PC-9 (cell line): ENCODE results near the gene PTPRD. TPM values are rescaled to one million over a fixed set of nuclear protein-coding genes. Genes with fewer than 3 reads are reported as not detected.

Experiments used
- BruUV-seq: library from RNA; stranded (reverse); fragments of 400-500 nt; replicated peaks from 2 replicates; lab custom pipeline; 2021; lab: Mats Ljungman, UMichigan
- CTCF ChIA-PET: fragments of 300-600 bp; sonication (Branson Sonifier 250); formaldehyde crosslinking; loops from one replicate; lab custom pipeline; 2022; ENCODE audit warnings: antibody characterized with exemption; lab: Charles Lee
- POLR2A ChIA-PET: fragments of 300-600 bp; sonication (Branson Sonifier 250); formaldehyde crosslinking; loops from one replicate; lab custom pipeline; 2022; ENCODE audit warnings: antibody characterized with exemption; ENCODE audit not compliant: unreplicated experiment; lab: Charles Lee
- DNase-seq, 2 experiments: peaks; one replicate each; pipeline versions ENCODE4 v3.0.0 to v3.0.0-alpha.2; 2015 to 2022; ENCODE audit warnings: mixed read lengths in 1 of 2
- H2AFZ ChIP-seq: fragments of 200-600 bp; sonication (generic); 2 replicates; pipeline ENCODE4 v1.8.1; 2017; ENCODE audit warnings: antibody characterized with exemption
- H3F3A ChIP-seq: fragments of 200-600 bp; sonication (generic); 2 replicates; pipeline ENCODE4 v1.8.1; 2017; ENCODE audit warnings: antibody characterized with exemption, mild to moderate bottlenecking, low read depth; ENCODE audit not compliant: insufficient read depth
- H3K27ac ChIP-seq: fragments of 200-600 bp; sonication (generic); 2 replicates; pipeline ENCODE4 v1.6.1; 2016; ENCODE audit warnings: mixed run types
- H3K27me3 ChIP-seq: fragments of 200-600 bp; sonication (generic); 2 replicates; pipeline ENCODE4 v1.6.1; 2016; ENCODE audit warnings: low read depth, mixed run types; ENCODE audit not compliant: insufficient read depth
- H3K36me3 ChIP-seq: fragments of 200-600 bp; sonication (generic); 2 replicates; pipeline ENCODE4 v1.6.1; 2016; ENCODE audit warnings: low read depth, mixed run types
- H3K4me1 ChIP-seq: fragments of 200-600 bp; sonication (generic); replicated peaks from 2 replicates; pipeline ENCODE4 v1.6.1; 2016; ENCODE audit warnings: mixed run types; ENCODE audit not compliant: insufficient read depth
- H3K4me2 ChIP-seq: fragments of 200-600 bp; sonication (generic); 2 replicates; pipeline ENCODE4 v1.6.1; 2017; ENCODE audit warnings: mixed run types
- H3K4me3 ChIP-seq: fragments of 200-600 bp; sonication (generic); 2 replicates; pipeline ENCODE4 v1.6.1; 2016; ENCODE audit warnings: mixed run types
- H3K79me2 ChIP-seq: fragments of 200-600 bp; sonication (generic); 2 replicates; pipeline ENCODE4 v1.6.1; 2017; ENCODE audit warnings: low read depth, mixed run types
- H3K9me2 ChIP-seq: fragments of 200-600 bp; sonication (generic); 2 replicates; pipeline ENCODE4 v1.8.1; 2017; ENCODE audit warnings: mild to moderate bottlenecking; ENCODE audit not compliant: insufficient read depth
- H3K9me3 ChIP-seq: fragments of 200-600 bp; sonication (generic); 2 replicates; pipeline ENCODE4 v1.8.1; 2016; ENCODE audit warnings: low read depth; ENCODE audit not compliant: insufficient read depth
- H4K20me1 ChIP-seq: fragments of 200-600 bp; sonication (generic); 2 replicates; pipeline ENCODE4 v1.8.1; 2017; ENCODE audit not compliant: insufficient read depth
- CTCF ChIP-seq: fragments of 200-600 bp; sonication (generic); conservative IDR thresholded peaks from 2 replicates; pipeline ENCODE4 v1.6.1; 2017; ENCODE audit warnings: mixed run types, antibody characterized with exemption, mild to moderate bottlenecking, moderate library complexity
- EZH2 ChIP-seq: fragments of 200-600 bp; sonication (generic); IDR thresholded peaks from 2 replicates; pipeline ENCODE4 v1.8.0; 2017; ENCODE audit warnings: antibody characterized with exemption, low read depth
- intact Hi-C: fragments of 100-400 bp; cut with micrococcal nuclease; formaldehyde crosslinking; loops from one replicate; pipeline ENCODE4 v1.10.0; 2022; ENCODE audit not compliant: unreplicated experiment
- total RNA-seq: library from RNA; stranded (reverse); gene quantifications from 2 replicates; pipeline ENCODE4 v1.2.3, GENCODE V29; 2021

PTPRD gene
- total RNA-seq, 1 experiment from 2014 or later: not detected

DNA sequence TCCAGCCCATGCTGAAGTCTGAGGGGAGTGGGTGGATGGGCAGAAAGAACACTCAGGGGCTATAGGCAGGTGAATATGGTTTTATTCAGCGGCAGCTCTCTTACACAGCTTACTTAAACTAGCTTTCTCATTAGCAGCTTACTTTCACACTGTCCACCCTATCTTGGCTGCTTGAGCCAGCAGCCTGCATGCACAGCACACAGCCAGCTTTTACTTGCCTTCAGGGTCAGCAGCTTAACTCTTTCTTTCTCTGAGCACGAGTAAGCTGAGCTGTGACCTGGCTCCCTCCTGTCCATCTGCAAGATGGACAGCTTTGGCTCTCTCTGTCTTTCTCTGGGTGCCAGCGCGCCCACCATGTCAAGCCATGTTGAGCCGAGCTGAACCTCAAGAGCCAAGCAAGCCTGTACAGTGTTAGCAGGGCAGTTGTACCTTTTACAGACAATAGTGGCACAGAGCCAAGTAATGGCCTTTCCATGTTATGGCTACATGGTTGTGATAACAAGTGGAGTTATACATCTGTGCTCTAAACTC is 1054.9 kb downstream of the PTPRD start:
- ChIA-PET POLR2A (no interaction called here), CTCF (no interaction called here)
- DNase-seq: no peak
- no peaks in the 10 kb centered on the region for H3F3A ChIP-seq
- no peak overlapping the region for H3K27ac ChIP-seq
- no peak overlapping the region for H2AFZ ChIP-seq
- TF ChIP-seq CTCF: no peak
- TF ChIP-seq EZH2: no peak
- H3K9me3 ChIP-seq: no peaks in the 10 kb centered on the region
- no peaks in the 10 kb centered on the region for H3K4me1 ChIP-seq
- H3K27me3 ChIP-seq: no peaks in the 10 kb centered on the region
- H4K20me1 ChIP-seq: no peaks in the 10 kb centered on the region
- H3K4me2 ChIP-seq: no peak overlapping the region
- H3K79me2 ChIP-seq: no peaks in the 10 kb centered on the region
- H3K9me2 ChIP-seq: no peaks in the 10 kb centered on the region
- no peak overlapping the region for H3K4me3 ChIP-seq
- intact Hi-C loops: no loop called here
- no TSS peak for BruUV-seq
- H3K36me3 ChIP-seq: no peaks in the 10 kb centered on the region

GRCh38 chr9:9556865-9557803 is 1055.7 kb downstream of the PTPRD start:
- no TSS peak for BruUV-seq
- CTCF ChIA-PET: no interaction called here

DNA sequence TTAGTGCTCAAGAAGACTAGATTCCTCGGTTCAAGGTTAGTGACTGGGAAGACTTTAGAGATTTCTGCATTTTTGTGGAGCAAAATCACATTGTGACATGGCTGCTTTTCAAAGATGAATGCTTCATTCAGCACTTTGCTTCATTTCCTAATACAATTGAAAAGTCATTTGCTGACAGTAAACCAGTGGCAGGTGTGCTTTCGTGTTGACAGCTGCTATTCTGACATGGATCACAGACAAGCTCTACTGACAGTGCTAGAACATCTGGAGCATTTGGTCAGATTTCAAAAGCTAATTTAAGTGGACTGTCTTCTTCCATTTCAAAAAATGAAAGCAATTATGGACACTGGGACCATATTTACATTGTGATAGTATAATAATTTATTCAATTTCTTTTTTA is 1060.1 kb downstream of the PTPRD start:
- Histone ChIP-seq H3K9me3 (no peaks in the 10 kb centered on the region), H3K79me2 (no peaks in the 10 kb centered on the region), H4K20me1 (no peaks in the 10 kb centered on the region), H2AFZ (no peak overlapping the region), H3K4me1 (no peaks in the 10 kb centered on the region), H3K36me3 (no peaks in the 10 kb centered on the region), H3F3A (no peaks in the 10 kb centered on the region), H3K4me3 (no peak overlapping the region), H3K27me3 (no peaks in the 10 kb centered on the region), H3K4me2 (no peak overlapping the region), H3K9me2 (no peaks in the 10 kb centered on the region), H3K27ac (no peak overlapping the region)
- ChIA-PET POLR2A (no interaction called here), CTCF (no interaction called here)
- intact Hi-C loops: no loop called here
- no TSS peak for BruUV-seq
- TF ChIP-seq EZH2 (no peak), CTCF (no peak)
- no peak for DNase-seq

More at GRCh38 chr9:9556865-9557803, 1055.7 kb downstream of the PTPRD start:
- H3K36me3 ChIP-seq: no peaks in the 10 kb centered on the region
- no peaks in the 10 kb centered on the region for H3K9me3 ChIP-seq
- no peaks in the 10 kb centered on the region for H3K9me2 ChIP-seq
- no peak overlapping the region for H3K27ac ChIP-seq
- H4K20me1 ChIP-seq: no peaks in the 10 kb centered on the region
- TF ChIP-seq CTCF (no peak), EZH2 (no peak)
- DNase-seq: no peak
- POLR2A ChIA-PET: no interaction called here
- H3K27me3 ChIP-seq: no peaks in the 10 kb centered on the region
- H2AFZ ChIP-seq: no peak overlapping the region
- no peaks in the 10 kb centered on the region for H3F3A ChIP-seq
- no peaks in the 10 kb centered on the region for H3K4me1 ChIP-seq
- H3K4me3 ChIP-seq: no peak overlapping the region
- H3K79me2 ChIP-seq: no peaks in the 10 kb centered on the region
- H3K4me2 ChIP-seq: no peak overlapping the region
- intact Hi-C loops: no loop called here
